Neuron (in vitro differentiated cells): Measurements from ENCODE around the gene KCNK5.

Experiments used
- H2AFZ ChIP-seq: one replicate; pipeline ENCODE4 v1.6.1; 2013; ENCODE audit warnings: low read depth, mild to moderate bottlenecking, inconsistent platforms, low read length, moderate library complexity
- H3K27me3 ChIP-seq: one replicate; pipeline ENCODE4 v1.6.1; 2013; ENCODE audit warnings: low read length; ENCODE audit not compliant: insufficient read depth
- H3K36me3 ChIP-seq: one replicate; pipeline ENCODE4 v1.6.1; 2013; ENCODE audit warnings: low read length; ENCODE audit not compliant: insufficient read depth
- H3K4me1 ChIP-seq: one replicate; pipeline ENCODE4 v1.6.1; 2013; ENCODE audit warnings: low read length; ENCODE audit not compliant: insufficient read depth
- H3K4me3 ChIP-seq: 2 replicates; pipeline ENCODE4 v1.5.1; 2013; ENCODE audit warnings: mild to moderate bottlenecking, low read length, moderate library complexity
- H3K9me3 ChIP-seq: one replicate; pipeline ENCODE4 v1.6.1; 2013; ENCODE audit warnings: low read length

KCNK5 gene

GRCh38 chr6:39167321-39167720 lies 62.0 kb downstream of the KCNK5 start:
- H3K27me3 ChIP-seq = peaks cover 12% of the 10 kb centered on the region
- H3K4me3 ChIP-seq = no peak overlapping the region
- H3K36me3 ChIP-seq = no peaks in the 10 kb centered on the region
- H3K9me3 ChIP-seq = no peaks in the 10 kb centered on the region
- no peaks in the 10 kb centered on the region for H3K4me1 ChIP-seq
- no peak overlapping the region for H2AFZ ChIP-seq

GRCh38 chr6:39166912-39167290 lies 62.4 kb downstream of the KCNK5 start:
- H3K36me3 ChIP-seq = no peaks in the 10 kb centered on the region
- no peak overlapping the region for H2AFZ ChIP-seq
- no peak overlapping the region for H3K4me3 ChIP-seq
- peaks cover 12% of the 10 kb centered on the region for H3K27me3 ChIP-seq
- no peaks in the 10 kb centered on the region for H3K9me3 ChIP-seq
- no peaks in the 10 kb centered on the region for H3K4me1 ChIP-seq

GRCh38 chr6:39166189-39166911 lies 62.9 kb downstream of the KCNK5 start:
- no peak overlapping the region for H2AFZ ChIP-seq
- H3K27me3 ChIP-seq = peaks cover 12% of the 10 kb centered on the region
- H3K9me3 ChIP-seq = no peaks in the 10 kb centered on the region
- H3K36me3 ChIP-seq = no peaks in the 10 kb centered on the region
- no peak overlapping the region for H3K4me3 ChIP-seq
- H3K4me1 ChIP-seq = no peaks in the 10 kb centered on the region

GRCh38 chr6:39157511-39157910 lies 71.8 kb downstream of the KCNK5 start:
- H3K27me3 ChIP-seq = peaks cover 3% of the 10 kb centered on the region
- no peaks in the 10 kb centered on the region for H3K4me1 ChIP-seq
- H3K36me3 ChIP-seq = no peaks in the 10 kb centered on the region
- H2AFZ ChIP-seq = no peak overlapping the region
- no peaks in the 10 kb centered on the region for H3K9me3 ChIP-seq
- H3K4me3 ChIP-seq = no peak overlapping the region

- no peak overlapping the region for H2AFZ ChIP-seq
- no peaks in the 10 kb centered on the region for H3K4me1 ChIP-seq
- H3K9me3 ChIP-seq = no peaks in the 10 kb centered on the region
- H3K36me3 ChIP-seq = no peaks in the 10 kb centered on the region
- peaks cover 5% of the 10 kb centered on the region for H3K27me3 ChIP-seq
- H3K4me3 ChIP-seq = no peak overlapping the region
These were observed 72.5 kb downstream of the KCNK5 start for GRCh38 chr6:39156801-39157200.

- H3K27me3 ChIP-seq = peaks cover 11% of the 10 kb centered on the region
- no peak overlapping the region for H2AFZ ChIP-seq
- H3K36me3 ChIP-seq = no peaks in the 10 kb centered on the region
- H3K4me1 ChIP-seq = no peaks in the 10 kb centered on the region
- H3K4me3 ChIP-seq = no peak overlapping the region
- no peaks in the 10 kb centered on the region for H3K9me3 ChIP-seq
These were observed 74.6 kb downstream of the KCNK5 start for GRCh38 chr6:39154705-39155104.

GRCh38 chr6:39153766-39154397 lies 75.4 kb downstream of the KCNK5 start:
- H3K36me3 ChIP-seq = no peaks in the 10 kb centered on the region
- H2AFZ ChIP-seq = no peak overlapping the region
- peaks cover 11% of the 10 kb centered on the region for H3K27me3 ChIP-seq
- H3K4me3 ChIP-seq = no peak overlapping the region
- no peaks in the 10 kb centered on the region for H3K9me3 ChIP-seq
- no peaks in the 10 kb centered on the region for H3K4me1 ChIP-seq

GRCh38 chr6:39152262-39152661 lies 77.0 kb downstream of the KCNK5 start:
- Histone ChIP-seq H3K9me3 (no peaks in the 10 kb centered on the region), H3K36me3 (no peaks in the 10 kb centered on the region), H3K4me3 (no peak overlapping the region), H2AFZ (no peak overlapping the region), H3K4me1 (no peaks in the 10 kb centered on the region), H3K27me3 (peaks cover 11% of the 10 kb centered on the region)

- no peak overlapping the region for H2AFZ ChIP-seq
- peaks cover 11% of the 10 kb centered on the region for H3K27me3 ChIP-seq
- H3K36me3 ChIP-seq = no peaks in the 10 kb centered on the region
- no peak overlapping the region for H3K4me3 ChIP-seq
- no peaks in the 10 kb centered on the region for H3K4me1 ChIP-seq
- no peaks in the 10 kb centered on the region for H3K9me3 ChIP-seq
These were observed 78.1 kb downstream of the KCNK5 start for GRCh38 chr6:39151211-39151610.

- Histone ChIP-seq H3K4me3 (no peak overlapping the region), H3K4me1 (no peaks in the 10 kb centered on the region), H3K27me3 (peaks cover 7% of the 10 kb centered on the region), H3K9me3 (no peaks in the 10 kb centered on the region), H3K36me3 (no peaks in the 10 kb centered on the region), H2AFZ (no peak overlapping the region)
These were observed 84.6 kb downstream of the KCNK5 start for GRCh38 chr6:39144481-39145173.

- no peak overlapping the region for H2AFZ ChIP-seq
- H3K4me3 ChIP-seq = no peak overlapping the region
- H3K36me3 ChIP-seq = no peaks in the 10 kb centered on the region
- peaks cover 7% of the 10 kb centered on the region for H3K27me3 ChIP-seq
- no peaks in the 10 kb centered on the region for H3K4me1 ChIP-seq
- H3K9me3 ChIP-seq = no peaks in the 10 kb centered on the region
These were observed 85.9 kb downstream of the KCNK5 start for GRCh38 chr6:39143238-39143930.

GRCh38 chr6:39140556-39141167 lies 88.6 kb downstream of the KCNK5 start:
- H3K27me3 ChIP-seq = peaks cover 7% of the 10 kb centered on the region
- no peaks in the 10 kb centered on the region for H3K36me3 ChIP-seq
- H3K4me3 ChIP-seq = no peak overlapping the region
- H3K4me1 ChIP-seq = no peaks in the 10 kb centered on the region
- H3K9me3 ChIP-seq = no peaks in the 10 kb centered on the region
- no peak overlapping the region for H2AFZ ChIP-seq
